ENCODE data around the gene VIM.

Gene VIM

GRCh38 chr10:17229967-17230682 lies 2.1 kb downstream of the VIM start:
- peaks cover 35% of the 10 kb centered on the region for H3K4me1 ChIP-seq (ENCODE audit: control insufficient read depth, insufficient read depth, low read length, poor library complexity, severe bottlenecking)
- peak overlapping the region; percentile 99 for H3K27ac ChIP-seq (ENCODE audit: insufficient read depth, low read length, poor library complexity, severe bottlenecking)
- peaks cover 46% of the 10 kb centered on the region for H3K36me3 ChIP-seq (ENCODE audit: control insufficient read depth, insufficient read depth, low read length)
- DNase-seq, result peak; percentile 79 to 82 (median 80)
- no peaks in the 10 kb centered on the region for H3K9me3 ChIP-seq (ENCODE audit: control insufficient read depth, low read length)
- H3K4me3 ChIP-seq (ENCODE audit: insufficient read depth, low read depth, low read length, poor library complexity, severe bottlenecking), result peak overlapping the region; percentile 91
- no peaks in the 10 kb centered on the region for H3K27me3 ChIP-seq (replicated peaks; ENCODE audit: control insufficient read depth, insufficient read depth, low read length, poor library complexity, severe bottlenecking)

GRCh38 chr10:17231788-17232187 lies 3.7 kb downstream of the VIM start:
- Histone ChIP-seq H3K9me3 (ENCODE audit: control insufficient read depth, low read length) (no peaks in the 10 kb centered on the region), H3K27me3 (replicated peaks; ENCODE audit: control insufficient read depth, insufficient read depth, low read length, poor library complexity, severe bottlenecking) (no peaks in the 10 kb centered on the region), H3K4me3 (ENCODE audit: insufficient read depth, low read depth, low read length, poor library complexity, severe bottlenecking) (peak overlapping the region; percentile 91), H3K36me3 (ENCODE audit: control insufficient read depth, insufficient read depth, low read length) (peaks cover 63% of the 10 kb centered on the region), H3K27ac (ENCODE audit: insufficient read depth, low read length, poor library complexity, severe bottlenecking) (peak overlapping the region; percentile 99), H3K4me1 (ENCODE audit: control insufficient read depth, insufficient read depth, low read length, poor library complexity, severe bottlenecking) (peaks cover 31% of the 10 kb centered on the region)
- no peak for DNase-seq

GRCh38 chr10:17232276-17232960 lies 4.4 kb downstream of the VIM start:
- H3K36me3 ChIP-seq (ENCODE audit: control insufficient read depth, insufficient read depth, low read length), result peaks cover 69% of the 10 kb centered on the region
- peak overlapping the region; percentile 91 for H3K4me3 ChIP-seq (ENCODE audit: insufficient read depth, low read depth, low read length, poor library complexity, severe bottlenecking)
- H3K27me3 ChIP-seq (replicated peaks; ENCODE audit: control insufficient read depth, insufficient read depth, low read length, poor library complexity, severe bottlenecking), result no peaks in the 10 kb centered on the region
- H3K4me1 ChIP-seq (ENCODE audit: control insufficient read depth, insufficient read depth, low read length, poor library complexity, severe bottlenecking), result peaks cover 25% of the 10 kb centered on the region
- no peaks in the 10 kb centered on the region for H3K9me3 ChIP-seq (ENCODE audit: control insufficient read depth, low read length)
- peak overlapping the region; percentile 20 for H3K27ac ChIP-seq (ENCODE audit: insufficient read depth, low read length, poor library complexity, severe bottlenecking)
- DNase-seq, result no peak

GRCh38 chr10:17233286-17233991 lies 5.4 kb downstream of the VIM start:
- no peaks in the 10 kb centered on the region for H3K9me3 ChIP-seq (ENCODE audit: control insufficient read depth, low read length)
- DNase-seq, result no peak
- no peak overlapping the region for H3K27ac ChIP-seq (ENCODE audit: insufficient read depth, low read length, poor library complexity, severe bottlenecking)
- H3K27me3 ChIP-seq (replicated peaks; ENCODE audit: control insufficient read depth, insufficient read depth, low read length, poor library complexity, severe bottlenecking), result no peaks in the 10 kb centered on the region
- H3K36me3 ChIP-seq (ENCODE audit: control insufficient read depth, insufficient read depth, low read length), result peaks cover 77% of the 10 kb centered on the region
- peaks cover 24% of the 10 kb centered on the region for H3K4me1 ChIP-seq (ENCODE audit: control insufficient read depth, insufficient read depth, low read length, poor library complexity, severe bottlenecking)
- no peak overlapping the region for H3K4me3 ChIP-seq (ENCODE audit: insufficient read depth, low read depth, low read length, poor library complexity, severe bottlenecking)

GRCh38 chr10:17234431-17234945 lies 6.4 kb downstream of the VIM start:
- Histone ChIP-seq H3K27ac (ENCODE audit: insufficient read depth, low read length, poor library complexity, severe bottlenecking) (no peak overlapping the region), H3K36me3 (ENCODE audit: control insufficient read depth, insufficient read depth, low read length) (peaks cover 74% of the 10 kb centered on the region), H3K27me3 (replicated peaks; ENCODE audit: control insufficient read depth, insufficient read depth, low read length, poor library complexity, severe bottlenecking) (no peaks in the 10 kb centered on the region), H3K4me1 (ENCODE audit: control insufficient read depth, insufficient read depth, low read length, poor library complexity, severe bottlenecking) (peaks cover 24% of the 10 kb centered on the region), H3K4me3 (ENCODE audit: insufficient read depth, low read depth, low read length, poor library complexity, severe bottlenecking) (no peak overlapping the region), H3K9me3 (ENCODE audit: control insufficient read depth, low read length) (no peaks in the 10 kb centered on the region)
- no peak for DNase-seq

GRCh38 chr10:17235136-17235535 lies 7.1 kb downstream of the VIM start:
- DNase-seq, result no peak
- Histone ChIP-seq H3K27ac (ENCODE audit: insufficient read depth, low read length, poor library complexity, severe bottlenecking) (no peak overlapping the region), H3K4me3 (ENCODE audit: insufficient read depth, low read depth, low read length, poor library complexity, severe bottlenecking) (no peak overlapping the region), H3K36me3 (ENCODE audit: control insufficient read depth, insufficient read depth, low read length) (peaks cover 70% of the 10 kb centered on the region), H3K27me3 (replicated peaks; ENCODE audit: control insufficient read depth, insufficient read depth, low read length, poor library complexity, severe bottlenecking) (no peaks in the 10 kb centered on the region), H3K9me3 (ENCODE audit: control insufficient read depth, low read length) (no peaks in the 10 kb centered on the region), H3K4me1 (ENCODE audit: control insufficient read depth, insufficient read depth, low read length, poor library complexity, severe bottlenecking) (peaks cover 24% of the 10 kb centered on the region)

- H3K27me3 ChIP-seq (replicated peaks; ENCODE audit: control insufficient read depth, insufficient read depth, low read length, poor library complexity, severe bottlenecking), result no peaks in the 10 kb centered on the region
- H3K36me3 ChIP-seq (ENCODE audit: control insufficient read depth, insufficient read depth, low read length), result peaks cover 62% of the 10 kb centered on the region
- peaks cover 18% of the 10 kb centered on the region for H3K4me1 ChIP-seq (ENCODE audit: control insufficient read depth, insufficient read depth, low read length, poor library complexity, severe bottlenecking)
- H3K27ac ChIP-seq (ENCODE audit: insufficient read depth, low read length, poor library complexity, severe bottlenecking), result no peak overlapping the region
- H3K4me3 ChIP-seq (ENCODE audit: insufficient read depth, low read depth, low read length, poor library complexity, severe bottlenecking), result no peak overlapping the region
- DNase-seq, result no peak
- no peaks in the 10 kb centered on the region for H3K9me3 ChIP-seq (ENCODE audit: control insufficient read depth, low read length)
Measured at GRCh38 chr10:17236468-17237148, 8.6 kb downstream of the VIM start.

GRCh38 chr10:17237149-17237527 lies 9.1 kb downstream of the VIM start:
- Histone ChIP-seq H3K36me3 (ENCODE audit: control insufficient read depth, insufficient read depth, low read length) (peaks cover 57% of the 10 kb centered on the region), H3K4me3 (ENCODE audit: insufficient read depth, low read depth, low read length, poor library complexity, severe bottlenecking) (no peak overlapping the region), H3K27me3 (replicated peaks; ENCODE audit: control insufficient read depth, insufficient read depth, low read length, poor library complexity, severe bottlenecking) (no peaks in the 10 kb centered on the region), H3K4me1 (ENCODE audit: control insufficient read depth, insufficient read depth, low read length, poor library complexity, severe bottlenecking) (peaks cover 13% of the 10 kb centered on the region), H3K27ac (ENCODE audit: insufficient read depth, low read length, poor library complexity, severe bottlenecking) (no peak overlapping the region), H3K9me3 (ENCODE audit: control insufficient read depth, low read length) (no peaks in the 10 kb centered on the region)
- DNase-seq, result no peak

GRCh38 chr10:17237915-17238444 lies 9.9 kb downstream of the VIM start:
- Histone ChIP-seq H3K27ac (ENCODE audit: insufficient read depth, low read length, poor library complexity, severe bottlenecking) (no peak overlapping the region), H3K4me1 (ENCODE audit: control insufficient read depth, insufficient read depth, low read length, poor library complexity, severe bottlenecking) (peaks cover 8% of the 10 kb centered on the region), H3K9me3 (ENCODE audit: control insufficient read depth, low read length) (no peaks in the 10 kb centered on the region), H3K36me3 (ENCODE audit: control insufficient read depth, insufficient read depth, low read length) (peaks cover 51% of the 10 kb centered on the region), H3K27me3 (replicated peaks; ENCODE audit: control insufficient read depth, insufficient read depth, low read length, poor library complexity, severe bottlenecking) (no peaks in the 10 kb centered on the region), H3K4me3 (ENCODE audit: insufficient read depth, low read depth, low read length, poor library complexity, severe bottlenecking) (no peak overlapping the region)
- no peak for DNase-seq

Data from effector memory CD4-positive, alpha-beta T cell (primary cell).